NCI-H2171 treated with DMSO at 0.1 percent for 48 hours (cell line): ENCODE results near the gene SEC14L5.
"Not testable (repeated sequence)": the region's sequence is repeated elsewhere in the genome, so short reads cannot be mapped to it uniquely, and the experiment has no call there.

Source experiments
- DNase-seq: peaks from one replicate; lab custom pipeline; 2025; lab: John Stamatoyannopoulos, UW

Gene SEC14L5

DNA sequence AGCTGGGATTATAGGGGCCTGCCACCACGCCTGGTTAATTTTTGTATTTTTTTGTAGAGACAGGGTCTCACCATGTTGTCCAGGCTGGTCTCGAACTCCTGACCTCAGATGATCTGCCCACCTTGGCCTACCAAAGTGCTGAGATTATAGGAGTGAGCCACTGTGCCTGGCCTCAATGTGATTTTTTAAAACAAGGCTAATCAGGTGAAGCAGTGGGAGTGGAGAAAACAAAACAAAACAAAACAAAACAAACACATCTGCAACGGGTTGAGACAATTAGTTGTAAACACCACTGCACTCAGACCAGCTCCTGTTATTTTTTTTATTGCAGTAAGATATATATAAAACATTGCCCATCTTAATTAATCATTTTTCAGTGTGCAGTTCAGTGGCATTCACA, 6.5 kb upstream of the SEC14L5 start:
- DNase-seq, result not testable (repeated sequence)

DNA sequence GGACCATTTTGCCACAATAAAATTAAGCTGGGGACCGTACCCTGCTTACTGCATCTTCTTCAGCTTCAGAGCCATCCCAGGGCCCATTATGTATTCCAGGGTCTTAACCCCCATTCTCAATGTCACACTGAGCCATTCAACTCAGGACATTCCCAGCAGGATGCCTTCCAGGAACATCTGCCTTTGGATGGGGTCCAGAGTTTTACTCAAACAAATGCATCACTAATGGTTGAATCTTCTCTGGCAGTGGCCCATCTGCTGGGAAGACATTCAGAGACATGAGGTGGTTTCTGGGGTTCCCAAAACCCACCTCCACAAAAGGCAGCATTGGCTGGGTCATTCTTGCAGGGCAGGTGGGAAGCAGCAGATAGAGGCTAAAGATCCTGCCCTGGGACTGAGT, 3.4 kb upstream of the SEC14L5 start:
- DNase-seq, result no peak

DNA sequence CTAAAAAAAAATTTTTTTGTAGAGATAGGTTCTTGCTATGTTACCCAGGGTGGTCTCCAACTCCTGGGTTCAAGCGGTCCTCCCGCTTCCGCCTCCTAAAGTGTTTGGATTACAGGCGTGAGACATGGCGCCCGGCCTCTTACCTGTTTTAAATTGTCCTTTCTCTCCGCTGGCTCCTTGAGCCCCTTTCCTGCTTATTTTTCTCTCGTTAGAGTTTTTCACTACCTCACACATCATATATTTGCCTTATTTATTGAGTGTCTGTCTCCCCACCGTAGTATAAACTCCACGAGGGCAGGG, 760 bp upstream of the SEC14L5 start:
- peak; percentile 65 for DNase-seq

DNA sequence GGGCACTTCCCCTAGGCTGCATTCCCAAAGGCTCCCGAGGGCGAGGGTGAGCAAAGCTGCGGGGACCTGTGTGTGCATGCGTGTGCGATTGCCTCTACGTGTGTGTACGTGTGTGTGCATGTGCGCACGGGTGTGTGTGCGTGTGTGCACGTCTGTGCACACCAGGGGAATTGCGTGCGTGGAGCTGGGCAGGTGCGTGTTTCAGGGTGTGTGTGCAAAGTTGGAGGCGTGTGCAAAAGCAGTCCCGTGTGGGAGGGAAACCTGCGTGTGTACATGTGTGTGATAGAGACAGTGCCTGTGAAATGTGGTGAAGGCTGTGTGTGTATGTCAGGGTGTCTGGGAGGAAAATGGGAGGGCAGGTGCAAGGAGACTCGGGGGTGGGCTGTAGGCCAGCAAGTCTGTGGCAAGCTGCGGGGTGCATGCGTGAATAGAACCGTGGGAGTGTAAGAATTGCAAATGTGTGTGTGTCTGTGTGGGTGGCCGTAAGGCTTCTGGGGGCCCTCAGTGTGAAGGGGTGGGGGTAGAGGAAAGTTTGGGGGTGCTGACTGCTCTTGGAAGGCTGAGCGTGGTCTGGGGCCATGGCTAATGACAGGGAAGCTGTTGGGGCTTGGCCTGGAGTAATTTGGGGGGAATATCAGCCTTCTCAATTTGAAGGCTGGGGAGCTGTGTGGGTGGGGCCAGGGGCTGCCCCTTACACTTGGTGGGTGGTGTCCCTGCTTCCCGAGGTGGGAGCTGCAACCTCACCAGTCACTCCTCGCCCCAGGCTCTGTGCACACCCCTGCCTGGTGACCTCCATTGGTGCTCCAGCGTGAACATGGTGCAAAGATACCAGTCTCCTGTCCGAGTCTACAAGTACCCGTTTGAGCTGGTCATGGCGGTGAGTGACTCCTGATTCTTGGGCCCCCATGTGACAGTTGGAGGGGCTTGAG, 644 bp downstream of the SEC14L5 start:
- DNase-seq, result no peak

DNA sequence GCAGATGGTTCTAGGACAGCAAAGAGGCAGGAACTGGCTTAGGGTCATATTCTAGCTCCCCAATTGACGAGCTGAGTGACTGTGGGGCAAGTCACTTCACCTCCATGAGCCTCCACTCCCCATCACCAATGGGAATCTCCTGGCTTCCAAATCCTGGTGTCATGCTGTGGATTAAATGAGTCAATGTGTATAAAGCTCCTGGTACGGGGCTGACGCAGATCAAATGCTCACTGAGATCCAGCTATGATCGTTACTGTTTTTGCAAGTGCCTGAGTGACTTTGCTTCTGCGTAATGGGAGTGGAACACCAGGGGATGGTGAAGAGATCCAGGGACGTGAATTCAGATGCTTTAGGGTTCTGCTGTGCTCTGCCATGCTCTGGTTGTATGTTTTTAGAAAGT, 2.4 kb downstream of the SEC14L5 start:
- DNase-seq, result no peak

DNA sequence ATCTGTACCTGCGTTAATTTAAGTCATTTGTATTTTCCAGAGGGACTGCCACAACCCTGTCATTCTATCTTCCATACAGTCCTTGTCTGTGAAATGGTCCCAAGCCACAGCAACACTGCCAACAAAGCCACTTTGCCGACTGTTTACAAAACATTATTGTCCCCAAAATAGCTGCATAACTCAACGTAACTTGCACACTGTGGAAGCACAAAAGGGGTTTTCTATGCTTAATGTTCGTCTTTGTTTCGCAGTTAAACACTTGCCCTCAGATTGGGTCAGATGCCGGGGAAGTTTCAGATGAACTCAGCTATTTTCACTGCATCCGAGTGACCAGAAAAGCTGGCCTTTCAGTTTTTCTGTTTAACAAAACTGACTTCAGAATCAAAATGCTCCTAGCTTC, 4.6 kb downstream of the SEC14L5 start:
- DNase-seq, result no peak

DNA sequence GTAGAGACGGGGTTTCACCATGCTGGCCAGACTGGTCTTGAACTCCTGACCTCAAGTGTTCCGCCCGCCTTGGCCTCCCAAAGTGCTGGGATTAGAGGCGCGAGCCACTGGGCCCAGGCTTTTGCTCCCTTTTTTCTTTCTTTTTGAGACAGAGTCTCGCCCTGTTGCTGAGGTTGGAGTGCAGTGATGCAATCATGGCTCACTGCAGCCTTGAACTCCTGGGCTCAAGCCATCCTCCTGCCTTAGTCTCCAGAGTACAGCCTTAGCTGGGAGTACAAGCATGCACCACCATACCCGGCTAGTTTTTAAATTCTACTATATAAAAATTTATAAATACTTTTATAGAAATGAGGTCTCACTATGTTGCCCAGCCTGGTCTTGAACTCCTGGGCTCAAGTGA, 5.4 kb downstream of the SEC14L5 start:
- not testable (repeated sequence) for DNase-seq

DNA sequence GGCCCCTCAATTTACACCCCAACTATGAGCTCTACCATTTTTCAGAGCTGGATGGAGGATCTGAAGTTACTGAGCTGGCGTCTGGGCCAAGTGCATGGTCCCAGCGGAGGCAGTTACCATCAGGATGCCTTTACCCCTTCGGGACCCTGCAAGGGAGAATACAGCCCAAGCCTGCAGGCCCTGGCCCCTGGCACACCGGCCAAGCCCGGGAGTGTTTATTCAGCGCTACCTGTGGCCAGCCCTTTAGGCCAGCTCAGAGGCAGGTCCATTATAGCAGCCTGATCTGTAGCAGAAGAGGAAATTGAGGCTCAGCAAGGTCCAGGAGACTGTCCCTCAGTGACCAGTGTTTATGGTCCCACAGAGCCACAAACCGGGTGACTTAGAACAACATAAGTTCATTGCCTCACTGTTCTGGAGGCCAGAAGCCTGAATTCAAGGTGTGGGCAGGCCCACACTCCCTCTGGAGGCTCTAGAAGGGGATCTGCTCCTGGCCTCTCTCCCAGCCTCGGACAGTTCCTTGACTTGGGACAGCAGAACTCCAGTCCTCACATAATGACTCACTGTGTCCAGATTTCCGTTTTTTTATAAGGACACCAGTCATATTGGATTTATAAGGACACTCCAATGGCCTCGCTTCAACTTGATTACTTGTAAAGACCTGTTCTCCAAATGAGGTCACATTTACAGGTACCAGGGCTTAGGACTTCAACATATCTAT, 8.8 kb downstream of the SEC14L5 start:
- DNase-seq, result no peak

DNA sequence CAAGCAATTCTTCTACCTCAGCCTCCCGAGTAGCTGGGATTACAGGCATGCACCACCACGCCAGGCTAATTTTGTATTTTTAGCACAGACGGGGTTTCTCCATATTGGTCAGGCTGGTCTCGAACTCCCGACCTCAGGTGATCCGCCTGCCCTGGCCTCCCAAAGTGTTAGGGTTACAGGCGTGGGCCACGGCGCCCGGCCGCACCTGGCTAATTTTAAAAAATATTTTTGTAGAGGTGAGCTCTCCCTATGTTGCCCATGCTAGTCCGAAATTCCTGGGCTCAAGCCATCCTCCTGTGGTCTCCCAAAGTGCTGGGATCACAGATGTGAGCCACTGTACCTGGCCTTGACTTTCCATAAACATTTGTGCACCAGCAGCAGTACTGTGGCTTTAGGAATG, 10.1 kb downstream of the SEC14L5 start:
- DNase-seq, result not testable (repeated sequence)

DNA sequence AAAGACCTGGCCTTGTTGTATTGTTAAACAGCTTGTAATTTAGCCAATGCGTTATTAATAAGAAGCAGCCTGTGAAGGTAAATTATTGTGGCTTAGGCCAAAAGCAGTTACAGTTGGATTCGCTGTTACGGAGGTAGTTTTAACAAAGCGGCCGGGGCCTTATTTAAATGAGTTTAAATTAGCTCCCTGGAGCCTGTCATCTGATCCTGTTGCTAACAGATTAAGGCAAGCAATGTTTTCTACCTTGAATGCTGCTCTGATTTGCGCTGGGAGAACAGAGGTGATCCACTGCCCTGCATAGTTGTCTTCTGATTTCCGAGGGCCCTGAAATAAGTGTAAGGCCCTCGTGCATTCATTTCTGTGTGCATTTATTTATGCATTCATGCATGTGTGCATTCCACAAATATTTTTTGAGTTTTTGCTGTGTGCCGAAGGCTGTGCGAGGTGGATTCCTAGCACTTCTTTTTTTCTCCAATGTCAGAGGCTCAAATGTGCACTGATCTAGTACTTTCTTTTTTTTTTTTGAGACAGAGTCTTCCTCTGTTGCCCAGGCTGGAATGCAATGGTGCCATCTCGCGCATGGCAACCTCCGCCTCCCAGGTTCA, 10.9 kb downstream of the SEC14L5 start:
- DNase-seq, result peak; percentile 71

DNA sequence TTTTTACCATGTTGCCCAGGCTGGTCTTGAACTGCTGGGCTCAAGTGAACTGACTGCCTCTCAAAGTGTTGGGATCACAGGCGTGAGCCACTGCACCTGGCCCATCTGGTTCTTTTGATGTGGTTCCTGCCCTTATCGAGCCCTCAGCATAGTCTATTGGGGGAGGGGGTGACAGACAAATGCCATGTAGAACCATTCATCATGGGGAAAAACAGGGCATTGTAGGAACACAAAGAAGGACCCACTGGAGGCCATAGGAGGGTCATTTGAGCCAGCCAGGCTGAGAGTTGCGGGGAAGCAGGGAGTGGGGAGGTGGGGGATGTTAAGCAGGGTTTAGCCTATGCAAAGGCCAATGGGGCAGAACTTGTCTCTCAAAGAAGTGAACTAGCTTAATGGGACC, 11.9 kb downstream of the SEC14L5 start:
- DNase-seq, result no peak

DNA sequence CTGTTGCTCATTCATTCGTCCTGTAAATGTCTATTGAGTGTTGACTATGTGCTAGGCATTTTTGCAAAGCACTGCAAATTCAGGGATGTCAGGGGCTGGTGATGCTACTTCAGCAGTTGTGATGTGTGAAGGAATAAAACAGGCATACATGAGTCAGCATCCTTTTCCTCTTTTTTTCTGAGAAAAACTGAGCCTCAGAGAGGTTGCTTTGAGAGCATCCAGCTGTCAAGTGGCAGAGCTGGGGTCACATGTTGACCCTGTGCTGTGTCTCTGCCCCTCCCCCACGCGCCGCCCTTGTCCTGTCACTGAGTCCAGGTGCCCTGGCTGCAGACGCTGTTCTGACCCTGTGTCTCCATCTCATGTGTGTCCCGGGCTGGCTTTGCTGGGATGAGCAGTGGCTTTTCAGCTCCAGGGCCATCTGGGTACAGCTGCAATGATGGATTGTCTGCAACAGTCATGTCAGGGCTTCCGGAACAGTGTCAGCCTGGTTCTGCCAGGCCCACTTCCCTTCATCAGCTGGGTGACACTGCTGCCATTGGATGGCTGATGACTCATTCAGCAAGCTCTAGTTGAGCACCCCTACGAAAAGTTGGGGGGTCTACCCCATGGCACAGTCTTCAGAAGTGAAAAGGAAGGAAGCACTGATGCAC, 14.9 kb downstream of the SEC14L5 start:
- DNase-seq, result no peak

DNA sequence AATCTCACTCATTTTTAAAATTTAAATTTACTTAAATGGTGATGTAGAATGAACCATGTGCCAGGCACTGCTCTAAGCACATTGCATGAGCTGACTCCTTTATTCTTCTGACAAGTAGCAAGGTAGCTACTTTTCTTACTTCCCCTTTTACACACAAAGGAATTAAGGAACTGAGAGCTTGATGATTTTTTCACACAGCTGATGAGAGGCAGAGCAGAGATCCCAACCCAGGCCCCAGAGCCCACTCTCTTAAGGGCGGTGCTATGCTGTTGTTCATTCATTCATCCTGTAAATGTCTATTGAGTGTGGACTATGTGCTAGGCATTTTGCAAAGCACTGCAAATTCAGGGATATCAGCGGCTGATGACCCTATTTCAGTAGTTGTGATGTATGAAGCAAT, 17.9 kb downstream of the SEC14L5 start:
- no peak for DNase-seq

DNA sequence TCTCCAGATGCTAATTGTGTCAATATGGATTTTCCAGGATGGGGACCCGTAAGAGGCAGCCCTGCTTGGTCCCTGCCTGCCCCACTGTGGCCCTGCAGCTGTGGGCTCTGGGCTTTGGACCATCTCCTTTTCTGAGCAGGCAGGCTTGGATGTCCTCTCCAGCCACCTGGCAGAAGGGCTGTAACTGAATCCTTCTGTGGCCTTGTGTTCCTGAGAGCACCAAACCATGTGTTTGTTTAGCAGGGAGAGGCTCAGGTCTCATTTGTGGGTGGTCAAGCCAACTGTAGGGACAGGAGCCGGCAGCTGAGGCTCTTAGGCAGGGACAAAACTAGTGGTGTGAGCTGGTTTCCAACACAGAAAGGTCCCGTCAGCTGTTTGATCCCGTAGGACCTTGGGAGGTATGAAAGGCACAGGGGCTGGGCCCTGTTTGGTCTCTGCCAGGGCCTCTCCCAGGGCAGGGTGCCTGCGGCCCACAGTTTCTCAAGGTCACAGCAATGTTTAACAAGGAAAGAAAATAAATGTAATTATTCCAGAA, 18.5 kb downstream of the SEC14L5 start:
- no peak for DNase-seq

DNA sequence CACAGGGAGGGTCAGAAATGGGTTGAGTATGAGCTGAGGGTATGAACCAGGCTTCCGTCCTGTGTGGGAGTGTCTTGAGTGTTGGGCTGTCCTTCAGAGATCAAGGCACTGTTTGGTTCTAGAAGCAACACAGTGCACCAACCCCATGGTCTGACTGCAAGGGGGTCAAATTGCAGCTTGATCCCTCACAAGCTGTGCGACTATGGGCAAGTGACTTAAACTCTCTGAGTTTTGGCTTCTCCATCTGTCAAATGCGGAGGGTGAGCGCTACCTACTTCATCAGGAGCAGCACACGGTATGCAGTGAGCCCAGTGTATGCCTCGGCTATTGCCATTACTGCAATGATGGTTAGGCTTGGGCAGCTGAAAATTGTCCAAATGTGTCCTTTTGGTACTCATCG, 21.0 kb downstream of the SEC14L5 start:
- DNase-seq, result no peak

DNA sequence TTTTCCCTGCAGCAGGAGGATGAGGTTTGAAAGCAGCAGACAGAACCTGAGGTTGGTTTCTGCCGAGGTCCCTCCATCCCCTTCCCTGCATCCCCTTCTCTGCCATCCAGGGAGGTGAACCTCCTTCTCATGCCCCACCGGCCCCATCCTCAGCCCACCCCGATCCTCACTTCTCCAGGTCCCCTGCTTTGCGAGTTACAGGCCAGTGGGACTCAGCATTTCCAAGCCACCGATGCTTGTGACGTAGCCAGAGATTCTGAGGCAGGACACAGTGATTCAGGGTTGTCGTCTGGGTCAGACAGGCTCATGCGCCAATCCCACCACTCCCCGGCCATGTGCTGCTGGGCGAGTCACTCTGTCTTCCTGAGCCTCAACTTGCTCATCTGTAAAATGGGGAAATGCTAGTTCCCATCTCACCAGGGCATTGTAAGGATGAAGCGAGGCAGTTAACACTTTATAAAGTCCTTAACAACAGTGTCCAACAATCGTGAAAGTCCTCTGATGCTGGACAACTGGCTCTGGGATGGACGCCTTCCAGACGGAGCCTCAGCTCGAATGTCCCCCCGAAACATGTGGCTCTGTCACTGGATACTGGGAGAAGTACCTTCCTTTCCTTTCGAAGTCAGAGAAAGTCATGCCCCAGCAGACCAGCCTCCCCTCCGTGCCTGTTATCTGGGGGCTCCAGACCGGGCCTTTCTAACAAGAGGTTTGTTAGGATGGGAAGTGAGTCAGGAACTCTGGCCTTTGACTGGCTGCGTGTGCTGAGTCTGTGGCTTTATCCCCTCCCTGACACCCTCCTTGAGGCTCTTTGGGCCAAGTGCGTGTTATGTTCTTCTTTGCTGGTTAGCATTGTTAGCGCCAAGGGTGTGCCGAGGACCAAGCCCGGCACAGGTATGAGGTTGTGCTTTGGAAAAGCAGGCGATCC, 21.9 kb downstream of the SEC14L5 start:
- DNase-seq, result no peak

DNA sequence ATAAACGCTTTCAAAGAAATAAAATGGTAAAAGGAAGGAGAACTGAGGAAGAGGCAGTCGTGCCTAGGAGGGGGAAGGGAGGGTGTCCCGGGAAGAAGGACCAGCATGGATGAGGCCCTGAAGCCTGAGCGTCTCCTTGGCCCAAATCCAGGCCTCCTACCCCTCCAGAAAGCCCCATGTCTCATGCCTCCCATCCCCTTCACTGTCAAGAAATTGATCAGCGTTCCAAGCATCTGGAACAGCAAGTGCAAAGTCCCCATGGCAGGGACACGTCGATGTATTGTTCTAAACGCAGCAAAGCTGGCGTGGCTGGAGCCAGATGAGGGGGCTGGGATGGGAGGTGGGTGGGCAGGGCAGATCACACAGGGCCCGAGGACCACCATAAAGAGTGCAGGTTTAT, 22.6 kb downstream of the SEC14L5 start:
- no peak for DNase-seq

DNA sequence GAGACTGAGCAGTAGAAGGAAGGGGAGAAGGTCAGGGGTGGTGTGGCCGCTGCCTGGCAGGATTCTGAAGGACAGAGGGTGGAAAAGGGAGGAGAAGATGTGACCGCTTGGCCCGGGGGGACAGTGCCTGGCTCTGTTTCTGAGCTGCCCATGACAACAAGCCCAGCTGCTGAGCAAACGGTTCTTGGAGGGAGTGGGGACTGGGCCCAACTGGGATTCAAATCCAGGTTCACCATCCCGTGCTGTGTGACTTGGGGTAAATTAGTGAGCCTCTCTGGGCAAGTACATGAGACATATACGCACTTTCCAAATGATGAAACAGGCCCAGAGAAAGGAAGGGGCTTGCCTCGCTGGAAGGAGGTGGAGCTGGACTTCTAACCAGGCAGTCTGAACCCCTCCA, 23.3 kb downstream of the SEC14L5 start:
- no peak for DNase-seq

DNA sequence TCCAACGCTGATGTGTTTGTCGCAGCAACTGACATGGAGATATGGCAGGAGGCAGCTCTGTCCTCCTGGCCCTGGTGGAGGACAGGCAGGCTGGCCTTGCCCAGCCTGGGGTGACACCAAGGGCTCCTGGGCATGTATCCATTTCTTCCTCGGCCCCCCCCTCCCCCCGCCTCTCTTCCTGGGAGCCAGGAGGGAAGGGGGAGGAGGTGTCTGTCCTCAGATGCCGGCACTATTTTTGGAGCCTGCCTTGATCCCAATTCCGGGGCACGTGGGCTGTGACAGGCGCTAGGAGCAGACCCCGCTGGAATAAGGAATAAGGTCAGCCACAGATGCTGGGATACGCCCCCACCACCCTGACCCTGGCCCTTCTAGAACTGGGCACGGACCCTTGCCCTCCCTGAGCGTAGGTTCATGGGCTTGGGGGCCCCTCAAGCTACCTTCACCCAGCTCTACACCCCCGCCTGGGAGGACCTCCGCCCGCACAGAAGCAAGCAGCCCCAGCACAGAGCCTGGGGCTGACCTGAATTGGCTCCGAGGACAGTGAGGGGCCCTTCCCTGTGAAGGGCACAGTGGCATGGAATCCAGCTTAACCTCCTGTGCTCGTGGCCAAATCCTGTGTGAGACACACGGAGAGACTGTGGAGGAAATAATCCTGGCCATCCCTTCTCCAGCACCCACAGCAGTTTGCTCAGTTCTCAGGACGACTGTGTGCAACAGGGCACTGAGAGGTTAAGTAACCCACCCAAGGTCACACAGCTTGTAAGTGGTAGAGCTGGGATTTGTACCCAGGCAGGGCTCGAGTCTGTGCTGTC, 24.1 kb downstream of the SEC14L5 start:
- no peak for DNase-seq
